HL-60 (cell line): Measurements from ENCODE around the gene NR3C2.

Experiments used
- POLR2AphosphoS5 ChIP-seq: IDR thresholded peaks from 2 replicates; pipeline ENCODE4 v1.6.1; 2012; ENCODE audit warnings: low read depth
- TF ChIP-seq, protein P1 (sequence below): IDR thresholded peaks from one replicate; pipeline ENCODE4 v1.5.1; 2011; ENCODE audit warnings: low read length, control low read depth, inconsistent platforms; ENCODE audit not compliant: insufficient read depth

DNA sequence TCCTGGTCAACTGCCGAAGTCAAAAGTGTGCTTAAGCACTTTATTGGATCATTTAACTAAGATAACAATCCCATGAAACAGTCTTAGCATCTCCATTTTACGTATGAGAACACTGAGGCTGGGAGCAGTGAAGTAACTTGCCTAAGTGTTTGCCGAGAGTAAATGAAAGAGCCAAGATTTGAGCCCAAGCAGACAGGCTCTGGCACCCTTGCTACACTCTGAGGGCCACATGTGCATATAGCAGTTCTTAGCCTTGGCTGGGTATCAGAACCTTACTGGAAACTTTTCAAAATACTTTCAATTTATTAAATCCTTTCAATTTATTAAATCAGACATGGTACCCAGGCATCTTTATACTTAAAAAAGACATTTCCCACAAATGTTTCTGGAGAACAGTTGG, 225.9 kb downstream of the NR3C2 start:
- TF ChIP-seq, protein P1, sequence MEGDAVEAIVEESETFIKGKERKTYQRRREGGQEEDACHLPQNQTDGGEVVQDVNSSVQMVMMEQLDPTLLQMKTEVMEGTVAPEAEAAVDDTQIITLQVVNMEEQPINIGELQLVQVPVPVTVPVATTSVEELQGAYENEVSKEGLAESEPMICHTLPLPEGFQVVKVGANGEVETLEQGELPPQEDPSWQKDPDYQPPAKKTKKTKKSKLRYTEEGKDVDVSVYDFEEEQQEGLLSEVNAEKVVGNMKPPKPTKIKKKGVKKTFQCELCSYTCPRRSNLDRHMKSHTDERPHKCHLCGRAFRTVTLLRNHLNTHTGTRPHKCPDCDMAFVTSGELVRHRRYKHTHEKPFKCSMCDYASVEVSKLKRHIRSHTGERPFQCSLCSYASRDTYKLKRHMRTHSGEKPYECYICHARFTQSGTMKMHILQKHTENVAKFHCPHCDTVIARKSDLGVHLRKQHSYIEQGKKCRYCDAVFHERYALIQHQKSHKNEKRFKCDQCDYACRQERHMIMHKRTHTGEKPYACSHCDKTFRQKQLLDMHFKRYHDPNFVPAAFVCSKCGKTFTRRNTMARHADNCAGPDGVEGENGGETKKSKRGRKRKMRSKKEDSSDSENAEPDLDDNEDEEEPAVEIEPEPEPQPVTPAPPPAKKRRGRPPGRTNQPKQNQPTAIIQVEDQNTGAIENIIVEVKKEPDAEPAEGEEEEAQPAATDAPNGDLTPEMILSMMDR: no peak
- TF ChIP-seq POLR2AphosphoS5: no peak
